ENCODE data around the gene ECHS1.

DNA sequence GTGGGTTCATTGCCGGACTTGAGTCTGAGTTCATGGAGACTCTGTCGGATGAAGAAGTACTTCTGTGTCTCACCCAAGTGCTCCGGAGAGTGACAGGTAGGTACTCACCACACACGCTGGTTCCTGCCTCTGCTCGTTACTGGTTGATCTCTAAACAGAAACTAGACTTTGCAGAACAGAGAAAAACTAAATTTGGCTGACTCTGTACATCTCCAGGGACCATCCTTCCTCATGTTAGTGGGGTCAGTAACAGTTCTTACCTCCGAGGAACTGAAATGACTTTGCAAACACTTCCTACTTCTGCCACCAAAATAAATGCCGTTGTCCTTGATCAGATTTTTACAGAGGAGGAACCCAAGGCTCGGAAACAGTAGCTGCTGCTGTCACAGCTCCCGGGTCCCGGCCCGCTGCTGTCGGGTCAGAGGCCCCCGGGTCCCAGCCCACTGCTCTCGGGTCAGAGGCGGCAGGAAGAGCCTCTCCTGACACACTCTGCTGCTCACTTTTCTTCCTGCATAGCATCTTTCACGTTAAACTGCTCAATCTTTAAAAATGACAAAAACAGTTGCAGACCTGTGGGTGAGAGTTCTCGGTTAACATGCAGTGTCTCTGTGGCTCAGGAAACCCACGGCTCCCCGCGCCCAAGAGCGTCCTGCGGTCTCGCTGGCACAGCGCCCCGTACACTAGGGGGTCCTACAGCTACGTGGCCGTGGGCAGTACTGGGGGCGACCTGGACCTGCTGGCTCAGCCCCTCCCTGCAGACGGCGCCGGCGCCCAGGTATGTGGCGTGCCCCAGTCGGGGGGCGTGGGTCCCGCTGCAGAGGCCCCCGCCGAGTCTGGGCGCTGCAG lies 16.0 kb upstream of the ECHS1 start:
- TF ChIP-seq, protein P1, sequence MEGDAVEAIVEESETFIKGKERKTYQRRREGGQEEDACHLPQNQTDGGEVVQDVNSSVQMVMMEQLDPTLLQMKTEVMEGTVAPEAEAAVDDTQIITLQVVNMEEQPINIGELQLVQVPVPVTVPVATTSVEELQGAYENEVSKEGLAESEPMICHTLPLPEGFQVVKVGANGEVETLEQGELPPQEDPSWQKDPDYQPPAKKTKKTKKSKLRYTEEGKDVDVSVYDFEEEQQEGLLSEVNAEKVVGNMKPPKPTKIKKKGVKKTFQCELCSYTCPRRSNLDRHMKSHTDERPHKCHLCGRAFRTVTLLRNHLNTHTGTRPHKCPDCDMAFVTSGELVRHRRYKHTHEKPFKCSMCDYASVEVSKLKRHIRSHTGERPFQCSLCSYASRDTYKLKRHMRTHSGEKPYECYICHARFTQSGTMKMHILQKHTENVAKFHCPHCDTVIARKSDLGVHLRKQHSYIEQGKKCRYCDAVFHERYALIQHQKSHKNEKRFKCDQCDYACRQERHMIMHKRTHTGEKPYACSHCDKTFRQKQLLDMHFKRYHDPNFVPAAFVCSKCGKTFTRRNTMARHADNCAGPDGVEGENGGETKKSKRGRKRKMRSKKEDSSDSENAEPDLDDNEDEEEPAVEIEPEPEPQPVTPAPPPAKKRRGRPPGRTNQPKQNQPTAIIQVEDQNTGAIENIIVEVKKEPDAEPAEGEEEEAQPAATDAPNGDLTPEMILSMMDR (conservative IDR thresholded peaks at IDR 0.05 in 1 of 2, IDR thresholded peaks at IDR 0.05 in 1 of 2; ENCODE audit: extremely low read depth in 1 of 2, insufficient read depth in 1 of 2, low read depth in 1 of 2, low read length in 2 of 2), result no peak
- TF ChIP-seq EZH2 (IDR thresholded peaks at IDR 0.05; ENCODE audit: borderline replicate concordance, low read length), result no peak
